Activated CD4-positive, alpha-beta T cell treated with anti-CD3 and anti-CD28 coated beads, Interleukin-10, Interleukin-2, amounts not matched to agents 100 ng/mL and 50 ng/mL, durations not matched to agents 16 hours and 8 hours (primary cell): ENCODE data around the gene AQP1.

Experiments used
- DNase-seq: peaks from one replicate; pipeline ENCODE4 v3.0.0-alpha.2; 2020

AQP1 gene

DNA sequence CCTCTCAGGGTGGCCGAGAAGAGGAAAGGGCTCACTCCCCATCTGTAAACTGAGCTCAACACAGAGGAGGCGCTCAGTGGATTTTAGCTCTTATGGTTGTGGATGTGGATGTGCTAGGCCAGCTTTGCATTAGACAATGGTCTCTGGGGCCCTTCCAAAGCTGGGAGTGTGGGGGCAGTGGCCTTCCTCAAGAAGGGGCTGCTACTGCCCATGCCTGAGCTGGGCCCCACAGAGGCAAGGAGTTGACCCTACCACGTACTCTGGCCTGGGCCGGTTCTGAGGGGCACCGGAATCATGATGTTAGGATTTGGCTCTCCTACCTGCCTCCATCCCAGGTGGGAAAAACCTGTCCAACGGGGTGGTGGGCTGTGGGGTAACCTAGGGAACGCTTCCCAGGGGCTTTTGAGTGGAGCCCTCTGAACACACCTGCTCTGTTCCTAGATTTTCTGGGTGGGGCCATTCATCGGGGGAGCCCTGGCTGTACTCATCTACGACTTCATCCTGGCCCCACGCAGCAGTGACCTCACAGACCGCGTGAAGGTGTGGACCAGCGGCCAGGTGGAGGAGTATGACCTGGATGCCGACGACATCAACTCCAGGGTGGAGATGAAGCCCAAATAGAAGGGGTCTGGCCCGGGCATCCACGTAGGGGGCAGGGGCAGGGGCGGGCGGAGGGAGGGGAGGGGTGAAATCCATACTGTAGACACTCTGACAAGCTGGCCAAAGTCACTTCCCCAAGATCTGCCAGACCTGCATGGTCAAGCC lies 11.5 kb downstream of the AQP1 start:
- no peak for DNase-seq

DNA sequence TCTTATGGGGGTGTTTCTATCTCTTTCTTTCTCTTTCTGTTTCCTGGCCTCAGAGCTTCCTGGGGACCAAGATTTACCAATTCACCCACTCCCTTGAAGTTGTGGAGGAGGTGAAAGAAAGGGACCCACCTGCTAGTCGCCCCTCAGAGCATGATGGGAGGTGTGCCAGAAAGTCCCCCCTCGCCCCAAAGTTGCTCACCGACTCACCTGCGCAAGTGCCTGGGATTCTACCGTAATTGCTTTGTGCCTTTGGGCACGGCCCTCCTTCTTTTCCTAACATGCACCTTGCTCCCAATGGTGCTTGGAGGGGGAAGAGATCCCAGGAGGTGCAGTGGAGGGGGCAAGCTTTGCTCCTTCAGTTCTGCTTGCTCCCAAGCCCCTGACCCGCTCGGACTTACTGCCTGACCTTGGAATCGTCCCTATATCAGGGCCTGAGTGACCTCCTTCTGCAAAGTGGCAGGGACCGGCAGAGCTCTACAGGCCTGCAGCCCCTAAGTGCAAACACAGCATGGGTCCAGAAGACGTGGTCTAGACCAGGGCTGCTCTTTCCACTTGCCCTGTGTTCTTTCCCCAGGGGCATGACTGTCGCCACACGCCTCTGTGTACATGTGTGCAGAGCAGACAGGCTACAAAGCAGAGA lies 12.2 kb downstream of the AQP1 start:
- DNase-seq: no peak

- no peak for DNase-seq
Measured at GRCh38 chr7:30924624-30925023, 13.0 kb downstream of the AQP1 start.

DNA sequence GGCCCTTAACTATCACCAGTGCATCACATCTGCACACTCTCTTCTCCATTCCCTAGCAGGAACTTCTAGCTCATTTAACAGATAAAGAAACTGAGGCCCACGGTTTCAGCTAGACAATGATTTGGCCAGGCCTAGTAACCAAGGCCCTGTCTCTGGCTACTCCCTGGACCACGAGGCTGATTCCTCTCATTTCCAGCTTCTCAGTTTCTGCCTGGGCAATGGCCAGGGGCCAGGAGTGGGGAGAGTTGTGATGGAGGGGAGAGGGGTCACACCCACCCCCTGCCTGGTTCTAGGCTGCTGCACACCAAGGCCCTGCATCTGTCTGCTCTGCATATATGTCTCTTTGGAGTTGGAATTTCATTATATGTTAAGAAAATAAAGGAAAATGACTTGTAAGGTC lies 13.5 kb downstream of the AQP1 start:
- no peak for DNase-seq

- no peak for DNase-seq
Measured at GRCh38 chr7:30925913-30926312, 14.3 kb downstream of the AQP1 start.

- DNase-seq: no peak
Measured at GRCh38 chr7:30926313-30926712, 14.7 kb downstream of the AQP1 start.

- DNase-seq: no peak
Measured at GRCh38 chr7:30927040-30927439, 15.4 kb downstream of the AQP1 start.

- DNase-seq: no peak
Measured at GRCh38 chr7:30927559-30927958, 15.9 kb downstream of the AQP1 start.

GRCh38 chr7:30928254-30928872 lies 16.7 kb downstream of the AQP1 start:
- no peak for DNase-seq

GRCh38 chr7:30929686-30930085 lies 18.0 kb downstream of the AQP1 start:
- no peak for DNase-seq

DNA sequence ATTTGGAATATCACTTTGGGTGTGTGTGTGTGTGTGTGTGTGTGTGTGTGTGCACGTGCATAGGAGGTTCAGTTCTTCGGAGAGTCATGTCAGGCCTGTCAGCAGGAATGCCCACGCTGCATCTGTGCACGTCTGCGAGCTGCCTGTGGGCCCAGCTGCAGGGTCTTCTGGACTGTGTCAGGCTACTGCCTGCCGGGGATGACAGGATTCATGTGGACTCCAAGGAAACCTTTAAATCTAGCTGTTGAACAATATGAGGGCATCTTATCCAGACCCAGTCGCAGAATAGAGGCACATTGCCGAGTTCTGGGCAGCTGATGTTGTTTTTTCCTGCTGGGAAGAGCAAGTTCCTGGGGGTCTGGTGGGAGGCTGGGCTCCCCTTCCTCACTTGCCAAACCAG lies 19.0 kb downstream of the AQP1 start:
- DNase-seq: no peak

DNA sequence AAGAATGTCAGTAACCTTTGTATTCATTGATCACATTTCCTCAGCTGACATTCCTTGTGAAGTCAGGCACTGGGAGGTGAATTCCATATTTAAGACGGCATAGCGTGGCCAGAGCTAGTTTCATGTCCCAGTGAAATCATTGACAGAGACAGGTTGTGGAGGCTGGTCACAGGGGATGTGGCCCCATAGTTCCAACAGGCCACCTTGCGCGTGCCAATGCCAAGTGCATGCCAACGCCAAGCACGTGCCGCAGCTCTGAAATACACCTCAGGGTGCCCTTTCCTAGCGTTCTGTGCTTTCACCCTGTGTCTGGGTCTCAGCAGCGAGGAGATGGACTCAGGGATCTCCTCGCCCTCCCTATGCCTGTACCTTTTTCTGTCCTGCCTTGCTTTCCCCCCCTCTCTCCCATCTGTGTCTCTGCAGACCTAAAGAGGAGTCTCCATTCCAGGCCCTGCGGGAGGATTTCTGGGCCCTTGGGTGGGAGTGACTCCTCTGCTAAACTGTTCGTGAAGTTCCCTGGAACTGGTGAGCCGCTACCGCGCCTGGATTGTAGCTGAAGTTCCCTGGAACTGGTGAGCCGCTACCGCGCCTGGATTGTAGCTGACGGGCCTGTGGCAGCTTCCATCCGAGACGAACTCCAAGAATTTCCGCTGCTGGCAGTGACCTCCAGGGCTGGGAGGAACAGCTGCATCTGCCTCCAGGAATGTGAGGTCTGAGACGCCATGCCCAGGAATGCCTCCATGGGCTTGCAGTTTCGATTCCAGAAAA lies 19.7 kb downstream of the AQP1 start:
- DNase-seq: no peak

DNA sequence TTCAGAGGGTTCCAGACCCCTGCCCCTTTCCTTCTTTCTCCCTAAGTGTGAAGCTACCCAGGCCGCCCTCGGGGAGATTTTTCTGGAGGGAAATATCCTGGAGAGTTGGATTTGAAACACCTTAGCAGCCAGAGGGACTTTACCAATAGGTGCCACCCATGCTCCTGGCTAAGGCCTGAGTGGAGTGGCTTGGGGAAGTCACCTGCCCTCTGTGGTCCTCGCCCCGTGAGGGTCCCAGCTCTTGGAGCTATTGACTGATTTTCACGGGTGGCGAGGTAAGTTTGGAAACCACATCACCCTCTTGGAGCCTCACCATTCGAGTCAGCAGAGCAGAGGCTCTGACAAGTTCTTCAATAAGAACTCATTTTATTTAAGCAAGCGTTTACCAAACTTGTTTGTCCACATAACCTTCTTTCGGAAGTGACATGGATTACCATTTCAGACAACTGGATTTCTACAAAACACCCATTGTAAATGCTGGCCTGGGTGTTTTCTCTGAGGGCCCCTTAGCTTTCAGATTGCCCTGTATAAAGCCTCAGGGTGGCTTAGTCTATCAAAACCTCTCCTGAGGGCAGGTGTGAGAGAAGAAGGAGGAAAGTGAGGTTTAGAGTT lies 20.4 kb downstream of the AQP1 start:
- DNase-seq: no peak

DNA sequence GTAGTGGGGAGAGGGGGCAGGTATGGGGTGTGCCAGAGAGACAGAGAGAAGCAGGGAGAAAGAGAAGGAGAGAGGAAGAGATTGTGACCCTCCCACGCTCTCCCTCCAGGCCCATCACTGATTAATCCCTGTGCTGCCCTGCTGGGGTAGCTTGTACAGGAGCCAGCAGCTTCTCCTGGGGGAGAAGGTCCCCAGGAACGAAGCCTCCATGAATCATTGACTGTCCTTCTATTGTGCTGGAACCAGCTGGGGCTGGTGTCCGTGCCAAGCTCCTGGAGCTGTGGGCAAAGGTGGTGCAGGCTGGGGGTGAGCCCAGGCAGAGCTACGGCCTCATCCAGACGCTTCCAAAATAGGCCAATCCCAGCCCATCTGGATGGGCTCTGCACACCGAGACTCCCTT lies 20.9 kb downstream of the AQP1 start:
- no peak for DNase-seq

DNA sequence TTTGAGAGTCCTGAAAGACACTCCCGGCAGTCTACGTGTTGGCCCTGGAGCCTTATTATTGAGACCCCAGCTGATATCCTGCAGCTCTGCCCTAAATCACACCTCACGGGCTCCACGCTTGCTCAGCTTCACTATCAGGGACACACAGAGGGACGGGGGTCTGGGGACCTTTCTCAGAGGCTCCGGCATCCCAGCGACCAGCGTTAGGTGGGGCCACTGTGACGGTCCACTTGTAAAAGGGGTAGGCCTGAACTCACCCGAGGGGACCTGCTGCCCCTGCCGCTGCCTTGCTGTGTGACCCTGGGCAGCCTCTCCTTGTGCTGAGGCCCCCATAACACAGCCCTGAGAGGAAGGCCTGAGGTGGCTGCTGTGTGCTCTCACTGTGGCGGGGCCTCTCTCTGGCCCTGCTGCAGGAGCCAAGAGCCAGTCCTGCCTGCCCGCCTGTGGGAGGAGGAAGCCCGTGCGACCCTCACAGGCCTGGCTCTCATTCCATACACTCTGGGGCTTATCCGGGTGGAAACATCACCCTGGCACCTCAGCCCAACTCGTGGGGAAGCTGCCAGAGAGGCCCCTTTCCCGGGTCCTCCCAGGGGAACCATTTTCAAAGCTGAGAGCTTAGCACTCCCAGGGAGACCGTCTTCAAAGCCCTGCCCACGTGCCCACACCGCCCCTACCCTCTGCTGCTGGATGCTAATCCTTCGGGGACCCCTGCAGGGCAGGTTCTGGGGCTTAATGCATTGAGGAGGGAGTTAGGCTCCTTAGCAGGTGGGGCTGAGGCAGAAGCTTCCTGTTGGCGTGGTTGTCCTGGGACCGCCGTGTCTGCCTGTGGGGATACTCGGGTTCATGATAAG lies 21.7 kb downstream of the AQP1 start:
- DNase-seq: no peak

DNA sequence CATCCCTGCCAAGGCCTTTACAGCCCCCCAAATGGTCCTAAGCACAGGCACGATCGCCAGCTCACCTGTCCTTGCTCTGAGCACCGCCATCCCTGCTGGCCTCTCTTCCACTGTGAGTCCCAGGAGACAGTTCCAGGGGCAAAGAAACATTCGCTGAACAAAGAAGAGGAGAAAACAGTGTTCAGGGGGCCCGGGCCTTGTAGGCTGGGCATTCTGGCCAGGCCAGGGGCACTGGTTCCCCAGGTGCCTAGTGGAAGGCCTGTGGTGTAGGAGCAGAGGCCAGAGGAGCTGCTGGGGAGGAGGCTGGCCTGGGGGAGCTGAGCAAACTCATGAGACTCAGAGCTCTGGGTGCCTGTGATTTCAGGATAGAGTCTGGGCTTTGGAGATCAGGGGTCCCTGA lies 22.6 kb downstream of the AQP1 start:
- no peak for DNase-seq

- no peak for DNase-seq
Measured at GRCh38 chr7:30934732-30935568, 23.3 kb downstream of the AQP1 start.

GRCh38 chr7:30935569-30935877 lies 23.9 kb downstream of the AQP1 start:
- DNase-seq: no peak

GRCh38 chr7:30936650-30937245 lies 25.1 kb downstream of the AQP1 start:
- no peak for DNase-seq

GRCh38 chr7:30937416-30937815 lies 25.8 kb downstream of the AQP1 start:
- no peak for DNase-seq
